Mesenchymal stem cell (in vitro differentiated cells and primary cell): ENCODE measurements around the gene H2BK1.
A peak's percentile ranks its signal among the peaks of the same experiment; 100 is the strongest.

ENCODE experiments used
- DNase-seq: peaks from one replicate; pipeline ENCODE4 v3.0.0-alpha.2; 2013
- H2AFZ ChIP-seq: one replicate; pipeline ENCODE4 v1.6.1; 2013; ENCODE audit warnings: low read depth, mild to moderate bottlenecking, control low read depth, inconsistent platforms, low read length, moderate library complexity
- H2AK5ac ChIP-seq: 2 replicates; pipeline ENCODE4 v1.6.1; 2013; ENCODE audit warnings: low read length, moderate library complexity, mild to moderate bottlenecking, inconsistent platforms; ENCODE audit not compliant: severe bottlenecking
- H2BK120ac ChIP-seq: one replicate; pipeline ENCODE4 v1.6.1; 2013; ENCODE audit warnings: low read depth, mild to moderate bottlenecking, inconsistent platforms, low read length, moderate library complexity
- H2BK12ac ChIP-seq, 2 experiments: one replicate each; pipeline ENCODE4 v1.6.1; 2013; ENCODE audit warnings: inconsistent platforms in 2 of 2, low read length in 2 of 2, mild to moderate bottlenecking in 2 of 2, moderate library complexity in 2 of 2, control low read depth in 1 of 2
- H2BK15ac ChIP-seq: one replicate; pipeline ENCODE4 v1.6.1; 2013; ENCODE audit warnings: mild to moderate bottlenecking, low read depth, inconsistent platforms; ENCODE audit not compliant: poor library complexity, severe bottlenecking
- H2BK5ac ChIP-seq: 2 replicates; pipeline ENCODE4 v1.6.1; 2013; ENCODE audit warnings: low read depth, mild to moderate bottlenecking, low read length, control low read depth, inconsistent platforms; ENCODE audit not compliant: poor library complexity, severe bottlenecking
- H3K14ac ChIP-seq, 2 experiments: one replicate each; pipeline ENCODE4 v1.6.1; 2013; ENCODE audit warnings: inconsistent platforms in 2 of 2, low read length in 2 of 2, control low read depth in 1 of 2, mild to moderate bottlenecking in 1 of 2, moderate library complexity in 1 of 2
- H3K18ac ChIP-seq, 2 experiments: one replicate each; pipeline ENCODE4 v1.6.1; 2013; ENCODE audit warnings: inconsistent platforms in 2 of 2, low read length in 2 of 2, control low read depth in 1 of 2, low read depth in 1 of 2, mild to moderate bottlenecking in 1 of 2
- H3K23ac ChIP-seq, 2 experiments: one replicate each; pipeline ENCODE4 v1.6.1; 2013; ENCODE audit warnings: inconsistent platforms in 2 of 2, low read length in 2 of 2, mild to moderate bottlenecking in 2 of 2, moderate library complexity in 2 of 2, control low read depth in 1 of 2
- H3K27ac ChIP-seq: 2 replicates; pipeline ENCODE4 v1.5.1; 2013; ENCODE audit warnings: mild to moderate bottlenecking, moderate library complexity, low read length, control low read depth, inconsistent platforms; ENCODE audit not compliant: poor library complexity, severe bottlenecking
- H3K27me3 ChIP-seq, 2 experiments: 2 replicates each; pipeline versions ENCODE4 v1.6.1 to v1.7.0; 2013; ENCODE audit warnings: low read length in 2 of 2, mild to moderate bottlenecking in 2 of 2, moderate library complexity in 2 of 2, control low read depth in 1 of 2, inconsistent platforms in 1 of 2; ENCODE audit not compliant: control insufficient read depth in 1 of 2, insufficient read depth in 1 of 2
- H3K36me3 ChIP-seq, 2 experiments: 2 replicates each; pipeline versions ENCODE4 v1.6.1 to v1.7.0; 2013; ENCODE audit warnings: low read length in 2 of 2, control low read depth in 1 of 2, inconsistent platforms in 1 of 2, low read depth in 1 of 2, mild to moderate bottlenecking in 1 of 2; ENCODE audit not compliant: insufficient read depth in 2 of 2, control insufficient read depth in 1 of 2
- H3K4ac ChIP-seq, 2 experiments: one replicate each; pipeline ENCODE4 v1.6.1; 2013; ENCODE audit warnings: inconsistent platforms in 2 of 2, low read length in 2 of 2, mild to moderate bottlenecking in 2 of 2, moderate library complexity in 2 of 2, control low read depth in 1 of 2, low read depth in 1 of 2
- H3K4me1 ChIP-seq: 2 replicates; pipeline ENCODE4 v1.6.1; 2013; ENCODE audit warnings: low read depth, low read length, control low read depth; ENCODE audit not compliant: control insufficient read depth, insufficient read depth
- H3K4me2 ChIP-seq: 2 replicates; pipeline ENCODE4 v1.6.1; 2013; ENCODE audit warnings: low read length, mild to moderate bottlenecking, inconsistent platforms; ENCODE audit not compliant: poor library complexity, severe bottlenecking
- H3K4me3 ChIP-seq, 2 experiments: 2 replicates each; pipeline versions ENCODE4 v1.5.1 to v1.7.0; 2013; ENCODE audit warnings: low read length in 2 of 2, mild to moderate bottlenecking in 2 of 2, control low read depth in 1 of 2, low read depth in 1 of 2; ENCODE audit not compliant: insufficient read depth in 1 of 2
- H3K79me1 ChIP-seq: replicated peaks from 2 replicates; pipeline ENCODE4 v1.6.1; 2013; ENCODE audit warnings: mild to moderate bottlenecking, control low read depth, low read length, inconsistent platforms; ENCODE audit not compliant: poor library complexity, severe bottlenecking
- H3K9ac ChIP-seq: 2 replicates; pipeline ENCODE4 v1.7.0; 2013; ENCODE audit warnings: mild to moderate bottlenecking, low read length, moderate library complexity
- H3K9me3 ChIP-seq: 2 replicates; pipeline ENCODE4 v1.7.0; 2013; ENCODE audit warnings: mild to moderate bottlenecking, low read length; ENCODE audit not compliant: control insufficient read depth
- H4K8ac ChIP-seq: one replicate; pipeline ENCODE4 v1.6.1; 2013; ENCODE audit warnings: inconsistent platforms, mild to moderate bottlenecking, low read length, moderate library complexity
- H4K91ac ChIP-seq: one replicate; pipeline ENCODE4 v1.6.1; 2013; ENCODE audit warnings: mild to moderate bottlenecking, low read length, inconsistent platforms
- WGBS: methylation state at CpG from one replicate; pipeline ENCODE4 v1.1.7; 2013; ENCODE audit warnings: mixed read lengths; 5-methylcytosine and 5-hydroxymethylcytosine counted together

H2BK1 gene

GRCh38 chr7:151251689-151252560 is 41.6 kb upstream of the H2BK1 start:
- Histone ChIP-seq H3K4me3 (peak overlapping the region; percentile 68 to 90), H3K27me3 (peaks cover 25 to 31% of the 10 kb centered on the region in 2 experiments), H3K23ac (peak overlapping the region in 1 of 2 experiments; percentile 93), H3K79me1 (peaks cover 5% of the 10 kb centered on the region), H2AFZ (peak overlapping the region; percentile 30), H3K4ac (peak overlapping the region; percentile 83 to 92), H2BK120ac (peak overlapping the region; percentile 90), H3K4me2 (peak overlapping the region; percentile 70), H2BK5ac (peak overlapping the region; percentile 86), H3K9me3 (no peaks in the 10 kb centered on the region), H4K91ac (peak overlapping the region; percentile 99), H2BK12ac (peak overlapping the region; percentile 82 to 83), H3K36me3 (no peaks in the 10 kb centered on the region), H3K27ac (peak overlapping the region; percentile 78), H2AK5ac (no peak overlapping the region), H3K18ac (peak overlapping the region; percentile 97), H2BK15ac (peak overlapping the region; percentile 98), H4K8ac (peak overlapping the region; percentile 99), H3K9ac (peak overlapping the region; percentile 94), H3K4me1 (peaks cover 43% of the 10 kb centered on the region), H3K14ac (peak overlapping the region in 1 of 2 experiments; percentile 87)
- 2% methylated on average over 45 of the region's 79 CpGs for WGBS
- peak; percentile 77 for DNase-seq

- H2BK120ac ChIP-seq, result peak overlapping the region; percentile 90
- peak overlapping the region; percentile 22 for H3K27ac ChIP-seq
- H3K4me1 ChIP-seq, result peaks cover 49% of the 10 kb centered on the region
- no peaks in the 10 kb centered on the region for H3K36me3 ChIP-seq
- H2BK12ac ChIP-seq, result peak overlapping the region; percentile 12 to 93
- peak overlapping the region; percentile 94 for H4K8ac ChIP-seq
- peak overlapping the region; percentile 40 for H2AK5ac ChIP-seq
- peaks cover 7% of the 10 kb centered on the region for H3K79me1 ChIP-seq
- peak overlapping the region; percentile 97 for H3K18ac ChIP-seq
- H3K4ac ChIP-seq, result peak overlapping the region; percentile 83 to 92
- no peaks in the 10 kb centered on the region for H3K9me3 ChIP-seq
- no peak overlapping the region for H2BK5ac ChIP-seq
- 5% methylated on average over 19 of the region's 19 CpGs for WGBS
- peak overlapping the region; percentile 66 for H3K4me2 ChIP-seq
- no peak for DNase-seq
- H3K27me3 ChIP-seq, result peaks cover 19 to 24% of the 10 kb centered on the region in 2 experiments
- H3K23ac ChIP-seq, result peak overlapping the region in 1 of 2 experiments; percentile 16
- peak overlapping the region in 1 of 2 experiments; percentile 78 for H3K14ac ChIP-seq
- no peak overlapping the region for H2AFZ ChIP-seq
- peak overlapping the region; percentile 96 for H4K91ac ChIP-seq
- peak overlapping the region; percentile 98 for H2BK15ac ChIP-seq
- peak overlapping the region; percentile 81 for H3K9ac ChIP-seq
- peak overlapping the region; percentile 68 to 79 for H3K4me3 ChIP-seq
Measured at GRCh38 chr7:151251328-151251688, 41.0 kb upstream of the H2BK1 start.

GRCh38 chr7:151250181-151251132 is 40.2 kb upstream of the H2BK1 start:
- peak overlapping the region; percentile 28 to 74 for H3K18ac ChIP-seq
- H3K14ac ChIP-seq, result no peak overlapping the region
- peak overlapping the region; percentile 76 for H2BK15ac ChIP-seq
- no peak for DNase-seq
- H3K79me1 ChIP-seq, result peaks cover 7% of the 10 kb centered on the region
- H2BK5ac ChIP-seq, result no peak overlapping the region
- H3K36me3 ChIP-seq, result no peaks in the 10 kb centered on the region
- H3K4me1 ChIP-seq, result peaks cover 57% of the 10 kb centered on the region
- no peaks in the 10 kb centered on the region for H3K9me3 ChIP-seq
- peak overlapping the region; percentile 94 for H4K91ac ChIP-seq
- WGBS, result 81% methylated on average over 7 of the region's 7 CpGs
- H3K23ac ChIP-seq, result no peak overlapping the region
- no peak overlapping the region for H3K27ac ChIP-seq
- H3K4ac ChIP-seq, result peak overlapping the region; percentile 83 to 92
- H3K4me2 ChIP-seq, result peak overlapping the region; percentile 66
- peak overlapping the region; percentile 81 for H3K9ac ChIP-seq
- H3K4me3 ChIP-seq, result peak overlapping the region in 1 of 2 experiments; percentile 79
- H4K8ac ChIP-seq, result peak overlapping the region; percentile 94
- peak overlapping the region; percentile 90 for H2BK120ac ChIP-seq
- H2AFZ ChIP-seq, result no peak overlapping the region
- peak overlapping the region; percentile 49 to 93 for H2BK12ac ChIP-seq
- peak overlapping the region; percentile 91 for H2AK5ac ChIP-seq
- peaks cover 14 to 19% of the 10 kb centered on the region in 2 experiments for H3K27me3 ChIP-seq
